HG02981 (cell line): ENCODE data around the gene NR6A1.
"Not testable (repeated sequence)": the region's sequence is repeated elsewhere in the genome, so short reads cannot be mapped to it uniquely, and the experiment has no call there.

Source experiments
- ATAC-seq: cut with Tn5 transposase; IDR thresholded peaks from one replicate; pipeline ENCODE4 v1.9.1; 2021; ENCODE audit warnings: mild to moderate bottlenecking, moderate library complexity; ENCODE audit not compliant: unreplicated experiment

Gene NR6A1

GRCh38 chr9:124621371-124622328 is 149.5 kb downstream of the NR6A1 start:
- ATAC-seq, result peak; percentile 54

- ATAC-seq, result no peak
Observed at GRCh38 chr9:124618476-124618875, 152.6 kb downstream of the NR6A1 start.

GRCh38 chr9:124617477-124618141 is 153.5 kb downstream of the NR6A1 start:
- peak; percentile 45 for ATAC-seq

- no peak for ATAC-seq
Observed at GRCh38 chr9:124616961-124617360, 154.2 kb downstream of the NR6A1 start.

GRCh38 chr9:124615840-124616239 is 155.3 kb downstream of the NR6A1 start:
- not testable (repeated sequence) for ATAC-seq

- ATAC-seq, result no peak
Observed at GRCh38 chr9:124615100-124615742, 155.9 kb downstream of the NR6A1 start.

GRCh38 chr9:124613849-124614248 is 157.3 kb downstream of the NR6A1 start:
- ATAC-seq, result no peak

GRCh38 chr9:124611106-124611505 is 160.0 kb downstream of the NR6A1 start:
- no peak for ATAC-seq

GRCh38 chr9:124606027-124606426 is 165.1 kb downstream of the NR6A1 start:
- no peak for ATAC-seq

- no peak for ATAC-seq
Observed at GRCh38 chr9:124605258-124605657, 165.9 kb downstream of the NR6A1 start.

- no peak for ATAC-seq
Observed at GRCh38 chr9:124602632-124603031, 168.5 kb downstream of the NR6A1 start.

- ATAC-seq, result no peak
Observed at GRCh38 chr9:124602204-124602603, 168.9 kb downstream of the NR6A1 start.

GRCh38 chr9:124600407-124600806 is 170.7 kb downstream of the NR6A1 start:
- no peak for ATAC-seq

- no peak for ATAC-seq
Observed at GRCh38 chr9:124599121-124599795, 171.9 kb downstream of the NR6A1 start.

- no peak for ATAC-seq
Observed at GRCh38 chr9:124598048-124598447, 173.1 kb downstream of the NR6A1 start.

- ATAC-seq, result no peak
Observed at GRCh38 chr9:124596172-124596839, 174.8 kb downstream of the NR6A1 start.

GRCh38 chr9:124595743-124596142 is 175.4 kb downstream of the NR6A1 start:
- ATAC-seq, result no peak

GRCh38 chr9:124594673-124595072 is 176.4 kb downstream of the NR6A1 start:
- ATAC-seq, result no peak

- no peak for ATAC-seq
Observed at GRCh38 chr9:124594225-124594624, 176.9 kb downstream of the NR6A1 start.

- no peak for ATAC-seq
Observed at GRCh38 chr9:124593651-124594058, 177.5 kb downstream of the NR6A1 start.
